Peyer's patch (tissue), 4 donors: Measurements from ENCODE around the gene PDGFD. TPM values are rescaled to one million over a fixed set of nuclear protein-coding genes. Genes with fewer than 3 reads are reported as not detected.

ENCODE experiments used
- DNase-seq, 3 donors: peaks; one replicate each; pipeline ENCODE4 v3.0.0-alpha.2; 2017 to 2019
- H3K27ac ChIP-seq, 4 donors: fragments of 200-600 bp; sonication (generic); one replicate each; pipeline ENCODE4 v1.5.1; 2016 to 2019
- H3K27me3 ChIP-seq, 2 donors: fragments of 200-600 bp; sonication (generic); one replicate each; pipeline ENCODE4 v1.5.1; 2019
- H3K36me3 ChIP-seq, 3 donors: fragments of 200-600 bp; sonication (generic); one replicate each; pipeline ENCODE4 v1.5.1; 2016 to 2019
- H3K4me1 ChIP-seq, 4 donors: fragments of 200-600 bp; sonication (generic); one replicate each; pipeline ENCODE4 v1.5.1; 2016 to 2019
- H3K4me3 ChIP-seq, 4 donors: fragments of 200-600 bp; sonication (generic); 1 replicate in 3 of 4; 2 replicates in 1 of 4; pipeline ENCODE4 v1.5.1; 2016 to 2019; ENCODE audit warnings: mild to moderate bottlenecking in 1 of 4
- H3K9me3 ChIP-seq, 4 donors: fragments of 200-600 bp; sonication (generic); one replicate each; pipeline ENCODE4 v1.5.1; 2016 to 2019; ENCODE audit warnings: mild to moderate bottlenecking in 1 of 4
- POLR2A ChIP-seq, 2 donors: fragments of 450-650 bp; IDR thresholded peaks; one replicate each; pipeline ENCODE4 v1.5.1; 2017; ENCODE audit warnings: antibody characterized with exemption in 2 of 2, mild to moderate bottlenecking in 2 of 2, moderate library complexity in 2 of 2
- total RNA-seq, 4 donors: library from RNA; depleted of rRNA; stranded (reverse); fragments of >200 nt; gene quantifications; one replicate each; pipeline ENCODE4 v1.1.0, GENCODE V29; 2016
- TF ChIP-seq, protein P1 (sequence below), 6 experiments: fragments of 450-650 bp in 4 of 6; fragments of 200-600 bp in 2 of 6; sonication (generic) in 1 of 6; IDR thresholded peaks; one replicate each; pipeline ENCODE4 v1.5.1; 2017 to 2019; ENCODE audit warnings: antibody characterized with exemption in 6 of 6, mild to moderate bottlenecking in 3 of 6, moderate library complexity in 1 of 6

PDGFD gene
- total RNA-seq, 4 donors from 2014 or later: 0.83 to 1.9 (median 1.7) TPM

DNA sequence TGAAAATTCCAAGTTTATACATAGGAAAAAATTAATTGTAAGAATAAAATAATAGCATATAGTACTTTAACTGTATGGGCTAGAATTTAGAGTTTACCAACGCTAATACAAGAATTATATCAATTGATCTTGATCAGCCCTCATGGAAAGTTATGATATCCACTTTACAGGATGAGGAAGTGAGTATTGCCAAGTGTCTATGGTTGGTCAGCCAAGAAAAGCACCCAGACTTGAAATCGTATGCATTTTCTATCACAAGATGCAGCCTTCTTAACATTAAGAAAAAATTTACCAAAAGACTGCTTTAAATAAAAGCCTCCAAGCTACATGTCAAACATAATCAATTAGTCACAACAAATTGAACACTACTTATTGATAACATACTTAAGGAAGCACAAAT is 74.5 kb downstream of the PDGFD start:
- Histone ChIP-seq H3K4me1 (no peaks in the 10 kb centered on the region), H3K4me3 (no peak overlapping the region), H3K27ac (no peak overlapping the region), H3K27me3 (no peaks in the 10 kb centered on the region), H3K9me3 (no peaks in the 10 kb centered on the region), H3K36me3 (no peaks in the 10 kb centered on the region)
- no peak for TF ChIP-seq POLR2A (IDR thresholded peaks at IDR 0.05)
- TF ChIP-seq, protein P1, sequence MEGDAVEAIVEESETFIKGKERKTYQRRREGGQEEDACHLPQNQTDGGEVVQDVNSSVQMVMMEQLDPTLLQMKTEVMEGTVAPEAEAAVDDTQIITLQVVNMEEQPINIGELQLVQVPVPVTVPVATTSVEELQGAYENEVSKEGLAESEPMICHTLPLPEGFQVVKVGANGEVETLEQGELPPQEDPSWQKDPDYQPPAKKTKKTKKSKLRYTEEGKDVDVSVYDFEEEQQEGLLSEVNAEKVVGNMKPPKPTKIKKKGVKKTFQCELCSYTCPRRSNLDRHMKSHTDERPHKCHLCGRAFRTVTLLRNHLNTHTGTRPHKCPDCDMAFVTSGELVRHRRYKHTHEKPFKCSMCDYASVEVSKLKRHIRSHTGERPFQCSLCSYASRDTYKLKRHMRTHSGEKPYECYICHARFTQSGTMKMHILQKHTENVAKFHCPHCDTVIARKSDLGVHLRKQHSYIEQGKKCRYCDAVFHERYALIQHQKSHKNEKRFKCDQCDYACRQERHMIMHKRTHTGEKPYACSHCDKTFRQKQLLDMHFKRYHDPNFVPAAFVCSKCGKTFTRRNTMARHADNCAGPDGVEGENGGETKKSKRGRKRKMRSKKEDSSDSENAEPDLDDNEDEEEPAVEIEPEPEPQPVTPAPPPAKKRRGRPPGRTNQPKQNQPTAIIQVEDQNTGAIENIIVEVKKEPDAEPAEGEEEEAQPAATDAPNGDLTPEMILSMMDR (IDR thresholded peaks at IDR 0.05): no peak
- DNase-seq: no peak

DNA sequence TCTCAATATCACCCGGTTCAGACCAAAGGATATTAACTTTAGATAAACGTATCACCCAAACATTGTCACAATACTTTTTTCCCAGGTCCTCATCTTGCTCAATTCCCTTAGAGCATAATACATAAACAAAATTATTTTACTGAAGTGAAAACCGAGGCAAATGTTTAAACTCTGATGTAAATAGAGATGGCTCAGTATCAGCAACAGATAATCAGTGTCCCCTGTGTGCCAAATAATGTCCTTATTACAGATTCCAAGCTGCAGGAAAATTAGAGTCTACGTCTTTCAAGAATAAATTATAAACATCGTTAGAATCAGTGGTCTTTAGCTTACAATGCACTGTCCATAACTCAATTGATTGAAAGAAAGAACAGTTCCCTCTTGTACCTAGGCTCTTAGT is 77.3 kb downstream of the PDGFD start:
- Histone ChIP-seq H3K27me3 (no peaks in the 10 kb centered on the region), H3K9me3 (no peaks in the 10 kb centered on the region), H3K36me3 (no peaks in the 10 kb centered on the region), H3K4me1 (no peaks in the 10 kb centered on the region), H3K27ac (no peak overlapping the region), H3K4me3 (no peak overlapping the region)
- TF ChIP-seq, protein P1 (IDR thresholded peaks at IDR 0.05): no peak
- no peak for TF ChIP-seq POLR2A (IDR thresholded peaks at IDR 0.05)
- no peak for DNase-seq

DNA sequence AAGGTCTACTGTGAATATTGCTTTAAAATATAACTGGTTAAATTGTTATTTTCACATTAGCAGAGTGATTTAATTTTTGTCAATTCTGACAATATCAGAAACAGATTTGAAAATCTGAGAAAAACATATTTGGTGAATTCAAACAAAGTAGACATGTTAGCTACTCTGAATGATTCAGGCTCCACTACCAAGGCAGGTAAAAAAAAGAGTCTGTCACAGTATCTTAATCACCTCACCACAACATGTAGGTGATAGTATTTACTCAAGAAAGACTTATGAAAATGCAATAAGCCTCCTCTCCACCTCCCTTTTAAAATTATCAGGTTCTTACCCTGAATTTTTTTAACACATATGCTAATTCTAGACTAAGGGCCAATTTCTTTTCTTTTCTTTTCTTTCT is 85.0 kb downstream of the PDGFD start:
- Histone ChIP-seq H3K4me1 (no peaks in the 10 kb centered on the region), H3K36me3 (no peaks in the 10 kb centered on the region), H3K9me3 (no peaks in the 10 kb centered on the region), H3K27me3 (no peaks in the 10 kb centered on the region), H3K4me3 (no peak overlapping the region), H3K27ac (no peak overlapping the region)
- DNase-seq: no peak
- TF ChIP-seq POLR2A (IDR thresholded peaks at IDR 0.05): no peak
- TF ChIP-seq, protein P1 (IDR thresholded peaks at IDR 0.05): no peak

DNA sequence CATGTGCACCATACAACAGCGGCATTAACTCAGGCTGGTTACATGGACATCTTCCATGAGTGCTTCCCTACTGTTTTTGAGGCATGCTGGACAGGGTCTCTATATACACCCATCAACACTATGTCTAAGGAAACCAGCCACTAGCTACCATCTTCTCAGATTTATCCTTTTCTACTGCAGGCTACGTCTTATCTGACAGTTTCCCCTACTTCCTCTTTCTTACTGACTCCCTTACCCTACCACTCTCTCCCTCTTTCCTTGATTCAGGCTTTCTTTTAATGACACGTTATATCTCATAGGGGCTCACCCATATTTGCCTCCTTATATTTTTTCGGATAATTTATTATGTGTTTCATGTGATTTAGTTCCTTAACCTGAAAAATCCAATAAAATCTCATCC is 85.7 kb downstream of the PDGFD start:
- Histone ChIP-seq H3K4me3 (no peak overlapping the region), H3K4me1 (no peaks in the 10 kb centered on the region), H3K9me3 (no peaks in the 10 kb centered on the region), H3K36me3 (no peaks in the 10 kb centered on the region), H3K27ac (no peak overlapping the region), H3K27me3 (no peaks in the 10 kb centered on the region)
- TF ChIP-seq, protein P1 (IDR thresholded peaks at IDR 0.05): no peak
- no peak for TF ChIP-seq POLR2A (IDR thresholded peaks at IDR 0.05)
- DNase-seq: no peak

DNA sequence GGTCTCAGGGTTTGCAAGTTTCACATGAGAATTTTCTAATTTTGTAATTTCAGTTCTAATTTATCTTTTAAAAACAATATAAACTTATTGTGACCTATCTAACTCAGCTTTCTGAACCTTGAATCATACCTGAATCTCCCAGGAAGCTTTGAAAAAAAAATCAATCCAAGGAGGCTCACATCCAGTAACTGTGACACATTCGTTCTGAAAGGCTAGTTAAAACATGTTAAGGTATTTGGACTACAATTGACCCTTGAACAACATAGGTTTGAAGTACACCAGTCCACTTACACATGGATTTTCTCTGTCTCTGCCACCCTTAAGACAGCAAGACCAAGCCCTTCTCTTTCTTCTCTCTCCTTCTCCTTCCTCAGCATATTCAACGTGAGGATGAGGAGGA is 87.5 kb downstream of the PDGFD start:
- no peaks in the 10 kb centered on the region for H3K4me1 ChIP-seq
- no peak overlapping the region for H3K27ac ChIP-seq
- no peaks in the 10 kb centered on the region for H3K27me3 ChIP-seq
- H3K36me3 ChIP-seq: no peaks in the 10 kb centered on the region
- DNase-seq: no peak
- no peak for TF ChIP-seq POLR2A (IDR thresholded peaks at IDR 0.05)
- H3K9me3 ChIP-seq: no peaks in the 10 kb centered on the region
- no peak overlapping the region for H3K4me3 ChIP-seq

DNA sequence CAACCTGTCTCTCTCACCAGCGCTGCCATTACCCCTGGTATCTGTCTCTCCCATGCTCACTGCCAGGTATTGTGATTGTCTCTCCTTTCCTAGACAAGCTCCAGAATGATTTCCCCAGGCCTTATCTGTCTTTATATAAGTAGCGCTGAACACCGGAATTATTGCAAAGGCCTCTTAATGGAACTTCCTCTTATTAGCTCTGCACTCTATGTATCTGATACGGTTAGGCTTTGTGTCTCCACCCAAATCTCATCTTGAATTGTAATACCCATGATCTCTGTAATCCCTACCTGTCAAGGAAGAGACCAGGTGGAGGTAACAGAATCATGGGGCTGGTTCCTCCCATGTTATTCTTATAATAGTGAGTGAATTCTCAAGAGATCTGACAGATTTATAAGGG is 88.2 kb downstream of the PDGFD start:
- no peak overlapping the region for H3K27ac ChIP-seq
- DNase-seq: no peak
- H3K4me1 ChIP-seq: no peaks in the 10 kb centered on the region
- no peaks in the 10 kb centered on the region for H3K36me3 ChIP-seq
- H3K4me3 ChIP-seq: no peak overlapping the region
- TF ChIP-seq, protein P1 (IDR thresholded peaks at IDR 0.05): no peak
- no peak for TF ChIP-seq POLR2A (IDR thresholded peaks at IDR 0.05)
- H3K27me3 ChIP-seq: no peaks in the 10 kb centered on the region
- H3K9me3 ChIP-seq: no peaks in the 10 kb centered on the region
